Fibroblast of pulmonary artery (primary cell): Measurements from ENCODE around the gene DSG4.

ENCODE experiments used
- DNase-seq: peaks from one replicate; pipeline ENCODE4 v3.0.0-alpha.2; 2010; ENCODE audit warnings: low read depth
- H3K4me3 ChIP-seq: replicated peaks from 2 replicates; pipeline ENCODE4 v1.5.1; 2011; ENCODE audit warnings: low read depth, mild to moderate bottlenecking, control low read depth, low read length, moderate library complexity
- CTCF ChIP-seq: IDR thresholded peaks from 2 replicates; pipeline ENCODE4 v1.5.1; 2011; ENCODE audit warnings: mild to moderate bottlenecking, control low read depth, low read length, inconsistent platforms; ENCODE audit errors: missing control alignments

The DSG4 gene

GRCh38 chr18:31454066-31454708 lies 77.6 kb downstream of the DSG4 start:
- no peak for TF ChIP-seq CTCF
- DNase-seq = peak; percentile 87

More at GRCh38 chr18:31454066-31454708, 77.6 kb downstream of the DSG4 start:
- H3K4me3 ChIP-seq = no peak overlapping the region
